Subcutaneous abdominal adipose tissue (tissue), 5 donors: ENCODE data around the gene PEPD.

Experiments
- H3K27ac ChIP-seq: one replicate; pipeline ENCODE4 v1.7.0; 2013; ENCODE audit warnings: low read depth, mild to moderate bottlenecking, inconsistent platforms, low read length, moderate library complexity
- H3K27me3 ChIP-seq, 5 donors: one replicate each; pipeline ENCODE4 v1.7.0; 2013; ENCODE audit warnings: low read length in 5 of 5, inconsistent platforms in 1 of 5; ENCODE audit not compliant: control insufficient read depth in 5 of 5, insufficient read depth in 4 of 5
- H3K36me3 ChIP-seq, 5 donors: one replicate each; pipeline ENCODE4 v1.7.0; 2013; ENCODE audit warnings: low read length in 5 of 5; ENCODE audit not compliant: control insufficient read depth in 5 of 5, insufficient read depth in 5 of 5
- H3K4me1 ChIP-seq, 5 donors: one replicate each; pipeline ENCODE4 v1.7.0; 2013; ENCODE audit warnings: low read length in 5 of 5, mild to moderate bottlenecking in 3 of 5, moderate library complexity in 1 of 5; ENCODE audit not compliant: control insufficient read depth in 5 of 5, insufficient read depth in 5 of 5
- H3K4me3 ChIP-seq, 5 donors: one replicate each; pipeline ENCODE4 v1.7.0; 2013; ENCODE audit warnings: low read length in 5 of 5, low read depth in 1 of 5
- H3K9ac ChIP-seq, 5 donors: one replicate each; pipeline ENCODE4 v1.7.0; 2013; ENCODE audit warnings: low read length in 5 of 5, mild to moderate bottlenecking in 4 of 5, moderate library complexity in 3 of 5
- H3K9me3 ChIP-seq, 5 donors: one replicate each; pipeline ENCODE4 v1.7.0; 2013; ENCODE audit warnings: low read length in 5 of 5; ENCODE audit not compliant: control insufficient read depth in 5 of 5
- donor health status: healthy.
- donor health status: healthy.
- donor health status: healthy.
- donor health status: healthy.
- donor health status: healthy.

The PEPD gene

DNA sequence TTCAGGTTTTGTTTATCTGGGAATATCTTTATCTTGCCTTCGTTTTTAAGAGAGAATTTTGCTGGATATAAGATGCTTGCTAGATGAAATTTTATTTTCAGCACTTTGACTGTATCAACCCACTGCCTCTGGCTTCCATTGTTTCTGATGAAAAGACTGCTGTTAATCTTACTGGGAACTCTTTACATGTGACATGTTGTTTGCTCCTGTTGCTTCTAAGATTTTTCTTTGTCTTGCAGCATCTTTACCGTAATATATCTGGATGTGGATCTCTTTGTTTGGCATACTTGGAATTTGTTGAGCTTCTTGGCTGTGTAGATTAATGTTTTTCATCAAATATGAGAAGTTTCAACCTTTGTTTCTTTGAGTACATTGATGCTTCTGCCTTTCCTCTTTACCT lies 166.1 kb downstream of the PEPD start:
- Histone ChIP-seq H3K36me3 (no peaks in the 10 kb centered on the region), H3K9ac (no peak overlapping the region), H3K27me3 (no peaks in the 10 kb centered on the region), H3K9me3 (peaks cover 0 to 5% (median 0%) of the 10 kb centered on the region in 5 donors), H3K4me1 (peaks cover 0 to 8% (median under 1%) of the 10 kb centered on the region in 5 donors), H3K4me3 (no peak overlapping the region), H3K27ac (no peak overlapping the region)

DNA sequence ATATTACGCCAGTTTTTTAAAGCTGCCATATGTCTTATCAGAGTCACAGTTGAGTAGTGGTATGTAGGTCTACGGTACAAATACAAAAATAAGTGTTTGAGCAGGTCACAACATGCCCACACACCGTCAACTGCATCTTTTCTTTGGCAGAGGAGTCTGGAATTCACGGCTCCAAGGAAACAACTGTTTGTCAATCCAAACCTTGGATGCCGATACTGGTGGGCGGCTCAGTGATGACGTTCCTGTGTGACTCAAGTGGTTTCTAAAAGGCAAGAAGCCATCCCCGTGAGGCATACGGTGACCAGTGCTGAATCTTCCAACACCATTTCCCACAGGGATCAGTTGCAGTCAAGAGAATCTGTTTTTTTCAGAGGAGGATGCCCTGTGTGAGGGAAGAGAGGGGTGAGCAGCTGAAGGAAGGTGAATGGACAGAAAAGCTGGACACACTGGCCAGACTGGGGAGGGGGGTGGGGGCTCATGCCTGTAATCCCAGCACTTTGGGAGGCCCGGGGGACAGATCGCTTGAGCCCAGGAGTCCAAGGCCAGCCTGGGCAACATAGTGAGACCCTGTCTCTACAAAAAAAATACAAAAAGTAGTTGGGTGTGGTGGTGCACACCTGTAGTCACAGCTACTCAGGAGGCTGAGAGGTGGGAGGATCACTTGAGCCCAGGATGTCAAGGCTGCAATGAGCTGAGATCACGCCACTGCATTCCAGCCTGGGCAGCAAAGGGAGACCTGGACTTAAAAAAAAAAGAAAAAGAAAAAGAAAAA lies 170.9 kb downstream of the PEPD start:
- Histone ChIP-seq H3K27me3 (no peaks in the 10 kb centered on the region), H3K27ac (no peak overlapping the region), H3K36me3 (no peaks in the 10 kb centered on the region), H3K9me3 (peaks cover 0 to 3% (median 0%) of the 10 kb centered on the region in 5 donors), H3K9ac (no peak overlapping the region), H3K4me1 (peaks cover 0 to 15% (median 9%) of the 10 kb centered on the region in 5 donors), H3K4me3 (peak overlapping the region in 1 of 5 donors; percentile 22)

DNA sequence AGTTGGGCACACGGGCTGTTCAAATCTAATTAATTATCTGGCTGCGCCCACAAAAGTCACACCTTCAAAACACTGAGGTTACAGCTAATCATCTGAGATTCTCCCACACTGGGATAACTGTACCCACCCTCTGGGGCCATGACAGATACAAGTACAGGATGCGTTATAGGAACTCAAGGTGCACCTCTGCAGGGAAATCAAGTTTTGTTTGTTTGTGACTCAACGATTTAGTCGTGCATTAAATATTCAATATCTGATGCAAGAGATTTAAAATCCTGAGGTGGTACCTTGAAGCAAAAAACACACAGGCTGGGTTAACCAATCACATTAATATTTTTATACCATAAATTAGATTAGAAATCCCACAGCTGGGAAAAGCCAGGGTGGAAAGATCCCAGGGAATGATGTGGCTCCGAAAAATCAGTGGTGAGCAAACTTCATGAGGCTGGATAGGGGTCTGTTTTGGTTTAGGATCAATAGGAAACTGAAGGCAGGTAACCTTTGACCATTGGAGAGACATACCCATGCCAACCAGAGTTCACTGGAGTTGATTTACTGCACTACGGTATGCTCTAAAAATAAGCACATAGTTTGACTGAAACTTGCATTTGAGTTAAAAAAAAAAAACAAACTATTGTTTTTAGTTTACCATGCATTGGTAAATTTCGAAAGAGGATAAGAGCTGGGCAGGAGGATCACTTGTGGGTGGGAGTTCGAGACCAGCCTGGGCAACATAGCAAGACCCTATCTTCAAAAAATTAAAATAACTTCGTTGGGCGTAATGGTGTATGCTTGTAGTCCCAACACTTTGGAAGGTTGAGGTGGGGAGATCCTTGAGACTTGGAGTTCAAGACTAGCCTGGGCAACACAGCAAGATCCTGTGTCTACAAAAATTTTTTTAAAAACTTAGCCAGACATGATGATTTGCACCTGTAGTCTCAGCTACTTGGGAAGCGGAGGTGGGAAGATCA lies 172.0 kb downstream of the PEPD start:
- no peak overlapping the region for H3K4me3 ChIP-seq
- H3K27ac ChIP-seq, result no peak overlapping the region
- H3K9ac ChIP-seq, result no peak overlapping the region
- no peaks in the 10 kb centered on the region for H3K36me3 ChIP-seq
- H3K4me1 ChIP-seq, result peaks cover 0 to 20% (median 14%) of the 10 kb centered on the region in 5 donors
- no peaks in the 10 kb centered on the region for H3K9me3 ChIP-seq
- H3K27me3 ChIP-seq, result no peaks in the 10 kb centered on the region

DNA sequence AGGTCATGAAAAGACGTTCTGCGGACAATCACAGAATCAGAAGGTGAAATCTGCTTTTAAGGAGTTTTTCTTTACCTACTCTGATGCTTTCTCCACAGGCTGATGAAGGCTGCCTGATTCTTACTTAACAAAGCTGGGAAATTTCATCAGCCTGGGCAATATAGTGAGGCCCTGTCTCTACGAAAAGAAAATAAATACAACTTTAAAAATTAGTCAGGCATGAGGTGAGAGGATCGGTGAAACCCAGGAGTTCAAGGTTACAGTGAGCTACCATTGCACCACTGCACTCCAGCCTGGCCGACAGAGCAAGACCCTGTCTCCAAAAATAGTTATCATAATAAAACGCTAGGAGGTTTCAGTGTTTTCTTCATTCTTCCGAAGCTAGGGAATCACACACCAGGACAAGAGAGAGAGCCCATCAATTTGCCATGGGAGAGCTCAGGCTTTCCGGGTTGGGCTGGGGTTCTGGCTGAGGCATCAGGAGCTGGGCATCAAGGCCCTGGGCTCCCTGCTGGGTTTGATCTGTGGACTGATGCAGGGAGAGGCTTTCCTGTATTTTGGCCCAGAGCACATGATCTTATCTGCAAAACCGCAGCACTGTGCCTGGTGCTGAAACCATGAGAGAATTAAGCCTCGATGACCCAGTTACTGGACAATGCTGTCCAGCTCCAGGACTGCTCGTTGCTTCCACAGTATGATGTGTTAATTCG lies 173.1 kb downstream of the PEPD start:
- no peak overlapping the region for H3K9ac ChIP-seq
- no peaks in the 10 kb centered on the region for H3K36me3 ChIP-seq
- H3K9me3 ChIP-seq, result no peaks in the 10 kb centered on the region
- H3K4me3 ChIP-seq, result no peak overlapping the region
- no peaks in the 10 kb centered on the region for H3K27me3 ChIP-seq
- H3K4me1 ChIP-seq, result peaks cover 5 to 29% (median 22%) of the 10 kb centered on the region in 5 donors
- H3K27ac ChIP-seq, result no peak overlapping the region

DNA sequence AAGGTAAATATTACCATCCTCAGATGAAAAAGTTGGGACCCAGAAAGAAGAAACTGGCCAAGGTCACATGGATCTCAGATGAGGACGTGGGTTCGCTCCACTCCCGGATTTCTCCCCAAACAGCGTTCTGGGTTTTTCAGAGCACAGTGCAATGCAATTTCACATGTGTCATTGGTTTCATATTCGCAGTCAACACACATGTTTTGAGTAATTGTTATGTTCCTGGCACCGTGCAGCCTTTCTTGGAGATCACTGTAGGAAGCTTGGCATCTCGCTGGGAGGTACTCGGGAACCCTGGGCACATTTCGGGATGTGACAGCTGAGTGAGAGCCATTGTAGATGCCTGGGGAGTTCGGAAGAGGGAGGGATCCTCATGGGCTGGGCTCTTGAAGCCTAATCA lies 174.3 kb downstream of the PEPD start:
- peaks cover 5 to 29% (median 22%) of the 10 kb centered on the region in 5 donors for H3K4me1 ChIP-seq
- no peaks in the 10 kb centered on the region for H3K36me3 ChIP-seq
- no peak overlapping the region for H3K27ac ChIP-seq
- H3K27me3 ChIP-seq, result no peaks in the 10 kb centered on the region
- no peaks in the 10 kb centered on the region for H3K9me3 ChIP-seq
- H3K9ac ChIP-seq, result no peak overlapping the region
- no peak overlapping the region for H3K4me3 ChIP-seq

DNA sequence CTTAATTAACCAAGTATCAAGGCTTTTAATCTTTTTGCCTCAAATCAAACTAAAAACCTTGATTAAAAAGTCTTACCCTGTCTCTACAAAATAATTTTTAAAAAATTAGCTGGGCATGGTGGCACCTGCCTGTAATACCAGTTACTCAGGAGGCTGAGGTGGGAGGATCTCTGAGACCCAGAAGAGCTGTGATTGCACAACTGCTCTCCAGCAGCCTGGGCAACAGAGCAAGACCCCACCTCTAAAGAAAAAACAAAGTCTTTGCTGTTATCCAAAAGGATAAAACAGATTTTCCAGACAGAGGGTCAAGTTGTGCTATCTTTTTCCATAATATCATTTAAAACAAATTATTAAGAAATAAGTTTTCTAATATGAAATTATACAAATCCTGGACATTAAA lies 174.9 kb downstream of the PEPD start:
- no peak overlapping the region for H3K4me3 ChIP-seq
- peaks cover 5 to 29% (median 22%) of the 10 kb centered on the region in 5 donors for H3K4me1 ChIP-seq
- H3K9me3 ChIP-seq, result no peaks in the 10 kb centered on the region
- H3K27me3 ChIP-seq, result no peaks in the 10 kb centered on the region
- H3K9ac ChIP-seq, result no peak overlapping the region
- H3K36me3 ChIP-seq, result no peaks in the 10 kb centered on the region
- H3K27ac ChIP-seq, result no peak overlapping the region

DNA sequence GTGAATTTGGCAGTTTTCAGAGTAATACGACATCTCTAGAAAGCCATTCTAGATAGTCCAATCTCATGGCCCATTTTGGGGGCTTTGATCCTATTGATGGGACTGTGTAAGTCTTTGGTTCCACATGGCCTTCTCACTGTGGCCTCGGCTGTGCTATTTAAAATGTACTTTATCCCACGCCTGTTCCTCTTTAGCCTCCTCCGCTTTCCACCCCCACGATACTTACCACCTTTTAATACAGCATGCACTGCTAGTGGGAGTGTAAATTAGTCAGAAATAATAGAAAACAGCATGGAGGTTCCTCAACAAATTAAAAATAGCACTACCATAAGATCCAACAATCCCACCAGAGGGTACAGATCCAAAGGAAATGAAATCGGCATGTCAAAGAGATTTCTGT lies 176.4 kb downstream of the PEPD start:
- Histone ChIP-seq H3K9ac (no peak overlapping the region), H3K27me3 (no peaks in the 10 kb centered on the region), H3K4me1 (peaks cover 5 to 24% (median 22%) of the 10 kb centered on the region in 5 donors), H3K27ac (no peak overlapping the region), H3K9me3 (no peaks in the 10 kb centered on the region), H3K36me3 (no peaks in the 10 kb centered on the region), H3K4me3 (no peak overlapping the region)

DNA sequence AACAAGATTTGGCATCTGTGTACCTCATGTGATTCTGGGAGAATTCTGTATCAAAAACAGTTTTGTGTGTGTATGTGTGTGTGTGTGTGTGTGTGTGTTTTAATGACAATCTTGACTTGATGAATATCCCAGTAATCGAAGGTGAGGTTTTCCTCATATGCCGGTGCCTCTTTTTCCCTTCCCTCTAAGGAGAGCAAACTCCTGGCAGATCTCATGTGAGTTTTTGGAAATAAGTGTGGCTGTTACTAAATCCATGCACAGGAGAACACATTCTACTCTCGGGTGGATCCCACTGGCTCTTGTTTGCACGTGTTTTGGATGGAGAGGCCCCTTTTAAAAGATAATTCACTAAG lies 177.0 kb downstream of the PEPD start:
- Histone ChIP-seq H3K9me3 (no peaks in the 10 kb centered on the region), H3K4me1 (peaks cover 5 to 24% (median 20%) of the 10 kb centered on the region in 5 donors), H3K36me3 (no peaks in the 10 kb centered on the region), H3K27ac (no peak overlapping the region), H3K4me3 (no peak overlapping the region), H3K9ac (no peak overlapping the region), H3K27me3 (no peaks in the 10 kb centered on the region)

DNA sequence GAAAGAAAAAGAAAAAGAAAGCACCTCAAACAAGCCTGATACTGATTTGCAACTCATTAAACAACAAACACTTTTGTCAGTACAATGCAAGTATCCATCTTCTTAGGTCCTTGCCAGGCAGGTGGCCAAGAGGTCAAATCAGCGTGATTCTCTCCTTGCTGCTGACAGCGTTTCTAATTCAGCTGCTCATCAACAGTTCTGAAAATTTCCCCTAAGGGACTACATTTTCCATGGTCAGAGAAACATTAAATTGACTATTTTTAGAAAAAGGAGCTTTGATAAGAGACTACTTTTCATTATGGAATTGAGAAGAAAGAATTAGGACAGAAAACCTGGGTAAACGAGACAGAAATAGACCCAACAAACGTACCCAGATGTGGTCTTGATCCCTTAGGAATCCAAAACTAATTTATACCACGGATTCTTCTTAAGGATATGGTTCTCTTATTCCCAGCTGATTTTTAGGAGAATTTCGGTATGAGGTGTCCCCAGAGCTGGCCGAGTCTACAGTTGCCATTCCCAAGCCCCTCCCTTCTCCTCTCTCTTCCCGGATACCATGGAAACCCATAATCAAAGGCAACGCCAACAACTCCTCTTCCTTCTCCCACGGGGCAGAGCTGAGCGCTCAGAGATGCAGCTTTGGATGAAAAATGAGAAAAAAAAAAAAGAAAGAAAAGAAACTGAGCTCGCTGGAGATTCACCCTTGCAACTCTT lies 177.6 kb downstream of the PEPD start:
- no peaks in the 10 kb centered on the region for H3K36me3 ChIP-seq
- H3K27me3 ChIP-seq, result no peaks in the 10 kb centered on the region
- H3K9me3 ChIP-seq, result no peaks in the 10 kb centered on the region
- peaks cover 5 to 24% (median 20%) of the 10 kb centered on the region in 5 donors for H3K4me1 ChIP-seq
- H3K4me3 ChIP-seq, result peak overlapping the region in 1 of 5 donors; percentile 20
- peak overlapping the region in 1 of 5 donors; percentile 7 for H3K9ac ChIP-seq
- no peak overlapping the region for H3K27ac ChIP-seq
